NCI-H2196 (cell line): ENCODE measurements around the gene RUNX1.
A peak's percentile ranks its signal among the peaks of the same experiment; 100 is the strongest.

Experiments
- DNase-seq: peaks from one replicate; lab custom pipeline; 2025; ENCODE audit not compliant: unreplicated experiment; lab: John Stamatoyannopoulos, UW

RUNX1 gene

GRCh38 chr21:35048706-35049617 lies at the start of gene RUNX1:
TSS of gene RUNX1 (minus strand) at chr21:35049302.
- DNase-seq: no peak

- no peak for DNase-seq
Measured at GRCh38 chr21:35097525-35097924, 48.4 kb upstream of the RUNX1 start.

- DNase-seq: no peak
Measured at GRCh38 chr21:35096959-35097358, 47.9 kb upstream of the RUNX1 start.

GRCh38 chr21:35095859-35096291 lies 46.8 kb upstream of the RUNX1 start:
- no peak for DNase-seq

GRCh38 chr21:35093514-35093913 lies 44.4 kb upstream of the RUNX1 start:
- DNase-seq: no peak

- DNase-seq: no peak
Measured at GRCh38 chr21:35091496-35091895, 42.4 kb upstream of the RUNX1 start.

GRCh38 chr21:35090403-35090802 lies 41.3 kb upstream of the RUNX1 start:
- DNase-seq: no peak

GRCh38 chr21:35088319-35088771 lies 39.2 kb upstream of the RUNX1 start:
- DNase-seq: no peak

- DNase-seq: no peak
Measured at GRCh38 chr21:35086357-35086756, 37.3 kb upstream of the RUNX1 start.

GRCh38 chr21:35084869-35085268 lies 35.8 kb upstream of the RUNX1 start:
- no peak for DNase-seq

GRCh38 chr21:35083246-35083645 lies 34.1 kb upstream of the RUNX1 start:
- DNase-seq: no peak

GRCh38 chr21:35081861-35082260 lies 32.8 kb upstream of the RUNX1 start:
- no peak for DNase-seq

- DNase-seq: no peak
Measured at GRCh38 chr21:35079181-35079580, 30.1 kb upstream of the RUNX1 start.

- no peak for DNase-seq
Measured at GRCh38 chr21:35077975-35078374, 28.9 kb upstream of the RUNX1 start.

GRCh38 chr21:35077466-35077865 lies 28.4 kb upstream of the RUNX1 start:
- DNase-seq: no peak

- no peak for DNase-seq
Measured at GRCh38 chr21:35075546-35075945, 26.4 kb upstream of the RUNX1 start.

- no peak for DNase-seq
Measured at GRCh38 chr21:35072960-35073359, 23.9 kb upstream of the RUNX1 start.

- DNase-seq: no peak
Measured at GRCh38 chr21:35072557-35072956, 23.5 kb upstream of the RUNX1 start.

- no peak for DNase-seq
Measured at GRCh38 chr21:35071347-35071746, 22.2 kb upstream of the RUNX1 start.

GRCh38 chr21:35070436-35070835 lies 21.3 kb upstream of the RUNX1 start:
- no peak for DNase-seq

GRCh38 chr21:35066824-35067223 lies 17.7 kb upstream of the RUNX1 start:
- no peak for DNase-seq

GRCh38 chr21:35063428-35064172 lies 14.5 kb upstream of the RUNX1 start:
- DNase-seq: peak; percentile 17
